ENCODE data around the gene USP17L20. TPM values are rescaled to one million over a fixed set of nuclear protein-coding genes. Genes with fewer than 3 reads are reported as not detected.
"Not testable (repeated sequence)": the region's sequence is repeated elsewhere in the genome, so short reads cannot be mapped to it uniquely, and the experiment has no call there.

The USP17L20 gene, protein sequence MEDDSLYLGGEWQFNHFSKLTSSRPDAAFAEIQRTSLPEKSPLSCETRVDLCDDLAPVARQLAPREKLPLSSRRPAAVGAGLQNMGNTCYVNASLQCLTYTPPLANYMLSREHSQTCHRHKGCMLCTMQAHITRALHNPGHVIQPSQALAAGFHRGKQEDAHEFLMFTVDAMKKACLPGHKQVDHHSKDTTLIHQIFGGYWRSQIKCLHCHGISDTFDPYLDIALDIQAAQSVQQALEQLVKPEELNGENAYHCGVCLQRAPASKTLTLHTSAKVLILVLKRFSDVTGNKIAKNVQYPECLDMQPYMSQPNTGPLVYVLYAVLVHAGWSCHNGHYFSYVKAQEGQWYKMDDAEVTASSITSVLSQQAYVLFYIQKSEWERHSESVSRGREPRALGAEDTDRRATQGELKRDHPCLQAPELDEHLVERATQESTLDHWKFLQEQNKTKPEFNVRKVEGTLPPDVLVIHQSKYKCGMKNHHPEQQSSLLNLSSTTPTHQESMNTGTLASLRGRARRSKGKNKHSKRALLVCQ
- total RNA-seq, result not detected

DNA sequence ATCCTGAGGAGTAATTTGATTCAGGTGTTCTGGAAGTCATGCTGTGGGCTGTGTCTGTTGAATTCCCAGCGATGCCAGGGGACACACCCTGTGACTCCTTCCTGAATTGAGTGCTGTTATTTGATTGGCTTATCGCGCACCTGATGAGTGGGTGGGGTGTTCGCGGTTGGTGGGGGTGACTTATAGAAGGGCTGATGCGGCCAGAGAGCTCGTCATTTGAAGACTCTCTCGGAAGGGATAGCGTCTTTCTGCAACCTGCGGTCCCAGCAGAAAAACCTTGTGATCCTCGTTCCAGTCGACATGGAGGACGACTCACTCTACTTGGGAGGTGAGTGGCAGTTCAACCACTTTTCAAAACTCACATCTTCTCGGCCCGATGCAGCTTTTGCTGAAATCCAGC, at the start of gene USP17L20:
Gene USP17L20 (plus strand): TSS at position 301 of the 400 bp plus-strand sequence. CDS start 0 bp downstream, at position 301.
- CTCF ChIA-PET, POLR2A ChIA-PET: not testable (repeated sequence)

DNA sequence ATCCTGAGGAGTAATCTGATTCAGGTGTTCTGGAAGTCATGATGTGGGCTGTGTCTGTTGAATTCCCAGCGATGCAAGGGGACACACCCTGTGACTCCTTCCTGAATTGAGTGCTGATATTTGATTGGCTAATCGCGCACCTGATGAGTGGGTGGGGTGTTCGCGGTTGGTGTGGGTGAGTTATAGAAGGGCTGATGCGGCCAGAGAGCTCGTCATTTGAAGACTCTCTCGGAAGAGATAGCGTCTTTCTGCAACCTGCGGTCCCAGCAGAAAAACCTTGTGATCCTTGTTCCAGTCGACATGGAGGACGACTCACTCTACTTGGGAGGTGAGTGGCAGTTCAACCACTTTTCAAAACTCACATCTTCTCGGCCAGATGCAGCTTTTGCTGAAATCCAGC, 47.6 kb upstream of the USP17L20 start, which contains the start of gene USP17L10:
Gene USP17L10 (plus strand): TSS at position 301 of the 400 bp plus-strand sequence. CDS start 0 bp downstream, at position 301.
- CTCF ChIA-PET, result not testable (repeated sequence)

DNA sequence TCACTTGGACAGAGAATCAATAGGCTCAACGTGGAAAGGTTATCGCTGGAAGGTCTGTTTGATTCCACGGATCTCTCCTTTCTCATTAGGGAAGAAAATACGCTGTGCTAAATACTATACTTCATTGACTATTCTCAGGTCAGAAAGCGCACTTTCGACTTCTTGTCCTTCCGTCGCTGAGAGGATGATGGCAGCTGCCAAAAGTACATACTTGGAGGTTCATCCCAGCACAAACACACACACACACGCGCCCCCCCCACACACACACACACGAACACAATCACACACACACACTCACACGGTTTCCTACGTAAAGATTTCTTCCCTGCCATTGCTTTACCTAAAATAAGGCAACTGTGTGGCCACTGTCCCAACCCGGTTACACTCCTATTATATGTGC, 43.2 kb upstream of the USP17L20 start:
- CTCF ChIA-PET, POLR2A ChIA-PET: not testable (repeated sequence)

More for the DNA sequence above, 47.6 kb upstream of the USP17L20 start, which contains the start of gene USP17L10:
- POLR2A ChIA-PET, result not testable (repeated sequence)

DNA sequence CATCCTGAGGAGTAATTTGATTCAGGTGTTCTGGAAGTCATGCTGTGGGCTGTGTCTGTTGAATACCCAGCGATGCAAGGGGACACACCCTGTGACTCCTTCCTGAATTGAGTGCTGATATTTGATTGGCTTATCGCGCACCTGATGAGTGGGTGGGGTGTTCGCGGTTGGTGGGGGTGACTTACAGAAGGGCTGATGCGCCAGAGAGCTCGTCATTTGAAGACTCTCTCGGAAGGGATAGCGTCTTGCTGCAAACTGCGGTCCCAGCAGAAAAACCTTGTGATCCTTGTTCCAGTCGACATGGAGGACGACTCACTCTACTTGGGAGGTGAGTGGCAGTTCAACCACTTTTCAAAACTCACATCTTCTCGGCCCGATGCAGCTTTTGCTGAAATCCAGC, 42.8 kb upstream of the USP17L20 start, which contains the start of gene USP17L11:
Gene USP17L11 (plus strand): TSS at position 301 of the 400 bp plus-strand sequence. CDS start 0 bp downstream, at position 301.
- CTCF ChIA-PET, POLR2A ChIA-PET: not testable (repeated sequence)

DNA sequence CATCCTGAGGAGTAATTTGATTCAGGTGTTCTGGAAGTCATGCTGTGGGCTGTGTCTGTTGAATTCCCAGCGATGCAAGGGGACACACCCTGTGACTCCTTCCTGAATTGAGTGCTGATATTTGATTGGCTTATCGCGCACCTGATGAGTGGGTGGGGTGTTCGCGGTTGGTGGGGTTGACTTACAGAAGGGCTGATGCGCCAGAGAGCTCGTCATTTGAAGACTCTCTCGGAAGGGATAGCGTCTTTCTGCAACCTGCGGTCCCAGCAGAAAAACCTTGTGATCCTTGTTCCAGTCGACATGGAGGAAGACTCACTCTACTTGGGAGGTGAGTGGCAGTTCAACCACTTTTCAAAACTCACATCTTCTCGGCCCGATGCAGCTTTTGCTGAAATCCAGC, 38.1 kb upstream of the USP17L20 start, which contains the start of gene USP17L12:
Gene USP17L12 (plus strand): TSS at position 301 of the 400 bp plus-strand sequence. CDS start 0 bp downstream, at position 301.
- CTCF ChIA-PET, POLR2A ChIA-PET: not testable (repeated sequence)

DNA sequence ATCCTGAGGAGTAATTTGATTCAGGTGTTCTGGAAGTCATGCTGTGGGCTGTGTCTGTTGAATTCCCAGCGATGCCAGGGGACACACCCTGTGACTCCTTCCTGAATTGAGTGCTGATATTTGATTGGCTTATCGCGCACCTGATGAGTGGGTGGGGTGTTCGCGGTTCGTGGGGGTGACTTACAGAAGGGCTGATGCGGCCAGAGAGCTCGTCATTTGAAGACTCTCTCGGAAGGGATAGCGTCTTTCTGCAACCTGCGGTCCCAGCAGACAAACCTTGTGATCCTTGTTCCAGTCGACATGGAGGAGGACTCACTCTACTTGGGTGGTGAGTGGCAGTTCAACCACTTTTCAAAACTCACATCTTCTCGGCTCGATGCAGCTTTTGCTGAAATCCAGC, 33.3 kb upstream of the USP17L20 start, which contains the start of gene USP17L13:
Gene USP17L13 (plus strand): TSS at position 301 of the 400 bp plus-strand sequence. CDS start 0 bp downstream, at position 301.
- CTCF ChIA-PET, POLR2A ChIA-PET: not testable (repeated sequence)

DNA sequence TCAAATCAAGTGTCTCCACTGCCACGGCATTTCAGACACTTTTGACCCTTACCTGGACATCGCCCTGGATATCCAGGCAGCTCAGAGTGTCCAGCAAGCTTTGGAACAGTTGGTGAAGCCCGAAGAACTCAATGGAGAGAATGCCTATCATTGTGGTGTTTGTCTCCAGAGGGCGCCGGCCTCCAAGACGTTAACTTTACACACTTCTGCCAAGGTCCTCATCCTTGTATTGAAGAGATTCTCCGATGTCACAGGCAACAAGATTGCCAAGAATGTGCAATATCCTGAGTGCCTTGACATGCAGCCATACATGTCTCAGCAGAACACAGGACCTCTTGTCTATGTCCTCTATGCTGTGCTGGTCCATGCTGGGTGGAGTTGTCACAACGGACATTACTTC, 27.7 kb upstream of the USP17L20 start:
- CTCF ChIA-PET, POLR2A ChIA-PET: not testable (repeated sequence)

DNA sequence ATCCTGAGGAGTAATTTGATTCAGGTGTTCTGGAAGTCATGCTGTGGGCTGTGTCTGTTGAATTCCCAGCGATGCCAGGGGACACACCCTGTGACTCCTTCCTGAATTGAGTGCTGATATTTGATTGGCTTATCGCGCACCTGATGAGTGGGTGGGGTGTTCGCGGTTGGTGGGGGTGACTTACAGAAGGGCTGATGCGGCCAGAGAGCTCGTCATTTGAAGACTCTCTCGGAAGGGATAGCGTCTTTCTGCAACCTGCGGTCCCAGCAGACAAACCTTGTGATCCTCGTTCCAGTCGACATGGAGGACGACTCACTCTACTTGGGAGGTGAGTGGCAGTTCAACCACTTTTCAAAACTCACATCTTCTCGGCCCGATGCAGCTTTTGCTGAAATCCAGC, 23.8 kb upstream of the USP17L20 start, which contains the start of gene USP17L15:
Gene USP17L15 (plus strand): TSS at position 301 of the 400 bp plus-strand sequence. CDS start 0 bp downstream, at position 301.
- POLR2A ChIA-PET, CTCF ChIA-PET: not testable (repeated sequence)

DNA sequence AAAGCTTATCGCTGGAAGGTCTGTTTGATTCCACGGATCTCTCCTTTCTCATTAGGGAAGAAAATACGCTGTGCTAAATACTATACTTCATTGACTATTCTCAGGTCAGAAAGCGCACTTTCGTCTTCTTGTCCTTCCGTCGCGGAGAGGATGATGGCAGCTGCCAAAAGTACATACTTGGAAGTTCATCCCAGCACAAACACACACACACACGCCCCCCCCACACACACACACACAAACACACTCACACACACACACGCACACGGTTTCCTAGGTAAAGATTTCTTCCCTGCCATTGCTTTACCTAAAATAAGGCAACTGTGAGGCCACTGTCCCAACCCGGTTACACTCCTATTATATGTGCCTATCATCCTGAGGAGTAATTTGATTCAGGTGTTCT, 19.5 kb upstream of the USP17L20 start:
- POLR2A ChIA-PET, CTCF ChIA-PET: not testable (repeated sequence)

DNA sequence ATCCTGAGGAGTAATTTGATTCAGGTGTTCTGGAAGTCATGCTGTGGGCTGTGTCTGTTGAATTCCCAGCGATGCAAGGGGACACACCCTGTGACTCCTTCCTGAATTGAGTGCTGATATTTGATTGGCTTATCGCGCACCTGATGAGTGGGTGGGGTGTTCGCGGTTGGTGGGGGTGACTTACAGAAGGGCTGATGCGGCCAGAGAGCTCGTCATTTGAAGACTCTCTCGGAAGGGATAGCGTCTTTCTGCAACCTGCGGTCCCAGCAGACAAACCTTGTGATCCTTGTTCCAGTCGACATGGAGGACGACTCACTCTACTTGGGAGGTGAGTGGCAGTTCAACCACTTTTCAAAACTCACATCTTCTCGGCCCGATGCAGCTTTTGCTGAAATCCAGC, 14.3 kb upstream of the USP17L20 start, which contains the start of gene USP17L17:
Gene USP17L17 (plus strand): TSS at position 301 of the 400 bp plus-strand sequence. CDS start 0 bp downstream, at position 301.
- POLR2A ChIA-PET, CTCF ChIA-PET: not testable (repeated sequence)

DNA sequence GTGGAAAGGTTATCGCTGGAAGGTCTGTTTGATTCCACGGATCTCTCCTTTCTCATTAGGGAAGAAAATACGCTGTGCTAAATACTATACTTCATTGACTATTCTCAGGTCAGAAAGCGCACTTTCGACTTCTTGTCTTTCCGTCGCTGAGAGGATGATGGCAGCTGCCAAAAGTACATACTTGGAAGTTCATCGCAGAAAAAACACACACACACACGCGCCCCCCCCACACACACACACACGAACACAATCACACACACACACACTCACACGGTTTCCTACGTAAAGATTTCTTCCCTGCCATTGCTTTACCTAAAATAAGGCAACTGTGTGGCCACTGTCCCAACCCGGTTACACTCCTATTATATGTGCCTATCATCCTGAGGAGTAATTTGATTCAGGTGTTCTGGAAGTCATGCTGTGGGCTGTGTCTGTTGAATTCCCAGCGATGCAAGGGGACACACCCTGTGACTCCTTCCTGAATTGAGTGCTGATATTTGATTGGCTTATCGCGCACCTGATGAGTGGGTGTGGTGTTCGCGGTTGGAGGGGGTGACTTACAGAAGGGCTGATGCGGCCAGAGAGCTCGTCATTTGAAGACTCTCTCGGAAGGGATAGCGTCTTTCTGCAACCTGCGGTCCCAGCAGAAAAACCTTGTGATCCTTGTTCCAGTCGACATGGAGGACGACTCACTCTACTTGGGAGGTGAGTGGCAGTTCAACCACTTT, 9.8 kb upstream of the USP17L20 start, which contains the start of gene USP17L18:
Gene USP17L18 (plus strand): TSS at position 678 of the 728 bp plus-strand sequence. CDS start 0 bp downstream, at position 678.
- POLR2A ChIA-PET, CTCF ChIA-PET: not testable (repeated sequence)

DNA sequence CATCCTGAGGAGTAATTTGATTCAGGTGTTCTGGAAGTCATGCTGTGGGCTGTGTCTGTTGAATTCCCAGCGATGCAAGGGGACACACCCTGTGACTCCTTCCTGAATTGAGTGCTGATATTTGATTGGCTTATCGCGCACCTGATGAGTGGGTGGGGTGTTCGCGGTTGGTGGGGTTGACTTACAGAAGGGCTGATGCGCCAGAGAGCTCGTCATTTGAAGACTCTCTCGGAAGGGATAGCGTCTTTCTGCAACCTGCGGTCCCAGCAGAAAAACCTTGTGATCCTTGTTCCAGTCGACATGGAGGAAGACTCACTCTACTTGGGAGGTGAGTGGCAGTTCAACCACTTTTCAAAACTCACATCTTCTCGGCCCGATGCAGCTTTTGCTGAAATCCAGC, 4.8 kb upstream of the USP17L20 start, which contains the start of gene USP17L19:
Gene USP17L19 (plus strand): TSS at position 301 of the 400 bp plus-strand sequence. CDS start 0 bp downstream, at position 301.
- POLR2A ChIA-PET, CTCF ChIA-PET: not testable (repeated sequence)

DNA sequence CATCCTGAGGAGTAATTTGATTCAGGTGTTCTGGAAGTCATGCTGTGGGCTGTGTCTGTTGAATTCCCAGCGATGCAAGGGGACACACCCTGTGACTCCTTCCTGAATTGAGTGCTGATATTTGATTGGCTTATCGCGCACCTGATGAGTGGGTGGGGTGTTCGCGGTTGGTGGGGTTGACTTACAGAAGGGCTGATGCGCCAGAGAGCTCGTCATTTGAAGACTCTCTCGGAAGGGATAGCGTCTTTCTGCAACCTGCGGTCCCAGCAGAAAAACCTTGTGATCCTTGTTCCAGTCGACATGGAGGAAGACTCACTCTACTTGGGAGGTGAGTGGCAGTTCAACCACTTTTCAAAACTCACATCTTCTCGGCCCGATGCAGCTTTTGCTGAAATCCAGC, 4.6 kb downstream of the USP17L20 start, which contains the start of gene USP17L21:
Gene USP17L21 (plus strand): TSS at position 301 of the 400 bp plus-strand sequence. CDS start 0 bp downstream, at position 301.
- CTCF ChIA-PET, POLR2A ChIA-PET: not testable (repeated sequence)

DNA sequence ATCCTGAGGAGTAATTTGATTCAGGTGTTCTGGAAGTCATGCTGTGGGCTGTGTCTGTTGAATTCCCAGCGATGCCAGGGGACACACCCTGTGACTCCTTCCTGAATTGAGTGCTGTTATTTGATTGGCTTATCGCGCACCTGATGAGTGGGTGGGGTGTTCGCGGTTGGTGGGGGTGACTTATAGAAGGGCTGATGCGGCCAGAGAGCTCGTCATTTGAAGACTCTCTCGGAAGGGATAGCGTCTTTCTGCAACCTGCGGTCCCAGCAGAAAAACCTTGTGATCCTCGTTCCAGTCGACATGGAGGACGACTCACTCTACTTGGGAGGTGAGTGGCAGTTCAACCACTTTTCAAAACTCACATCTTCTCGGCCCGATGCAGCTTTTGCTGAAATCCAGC, 9.4 kb downstream of the USP17L20 start, which contains the start of gene USP17L22:
Gene USP17L22 (plus strand): TSS at position 301 of the 400 bp plus-strand sequence. CDS start 0 bp downstream, at position 301.
- POLR2A ChIA-PET, CTCF ChIA-PET: not testable (repeated sequence)

DNA sequence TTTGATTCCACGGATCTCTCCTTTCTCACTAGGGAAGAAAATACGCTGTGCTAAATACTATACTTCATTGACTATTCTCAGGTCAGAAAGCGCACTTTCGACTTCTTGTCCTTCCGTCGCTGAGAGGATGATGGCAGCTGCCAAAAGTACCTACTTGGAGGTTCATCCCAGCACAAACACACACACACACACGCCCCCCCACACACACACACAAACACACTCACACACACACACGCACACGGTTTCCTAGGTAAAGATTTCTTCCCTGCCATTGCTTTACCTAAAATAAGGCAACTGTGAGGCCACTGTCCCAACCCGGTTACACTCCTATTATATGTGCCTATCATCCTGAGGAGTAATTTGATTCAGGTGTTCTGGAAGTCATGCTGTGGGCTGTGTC, 13.8 kb downstream of the USP17L20 start:
- CTCF ChIA-PET, POLR2A ChIA-PET: not testable (repeated sequence)

Other genes starting within 250 kb of the USP17L20 start
- not detected for gene FAM90A26, start 87.7 kb upstream of the USP17L20 start, total RNA-seq
- gene USP17L10, start 47.5 kb upstream of the USP17L20 start, total RNA-seq, result not detected
- gene USP17L11, start 42.7 kb upstream of the USP17L20 start, total RNA-seq, result not detected
- not detected for gene USP17L12, start 38.0 kb upstream of the USP17L20 start, total RNA-seq
- not detected for gene USP17L13, start 33.2 kb upstream of the USP17L20 start, total RNA-seq
- gene USP17L15, start 23.7 kb upstream of the USP17L20 start, total RNA-seq, result not detected
- gene USP17L17, start 14.2 kb upstream of the USP17L20 start, total RNA-seq, result not detected
- gene USP17L18, start 9.5 kb upstream of the USP17L20 start, total RNA-seq, result not detected
- gene USP17L19, start 4.7 kb upstream of the USP17L20 start, total RNA-seq, result not detected
- gene USP17L21, start 4.7 kb downstream of the USP17L20 start, total RNA-seq, result not detected
- gene USP17L22, start 9.5 kb downstream of the USP17L20 start, total RNA-seq, result not detected
- gene USP17L24, start 67.0 kb downstream of the USP17L20 start, total RNA-seq, result not detected
- gene USP17L25, start 71.8 kb downstream of the USP17L20 start, total RNA-seq, result not detected
- gene USP17L26, start 76.5 kb downstream of the USP17L20 start, total RNA-seq, result not detected
- not detected for gene USP17L5, start 81.3 kb downstream of the USP17L20 start, total RNA-seq
- not detected for gene USP17L27, start 86.0 kb downstream of the USP17L20 start, total RNA-seq
- gene USP17L28, start 90.8 kb downstream of the USP17L20 start, total RNA-seq, result not detected
- not detected for gene USP17L29, start 95.5 kb downstream of the USP17L20 start, total RNA-seq
- not detected for gene USP17L30, start 105.0 kb downstream of the USP17L20 start, total RNA-seq
- gene DEFB131A, start 186.3 kb downstream of the USP17L20 start, total RNA-seq, result not detected